Activated CD8-positive, alpha-beta memory T cell treated with anti-CD3 and anti-CD28 coated beads, Interleukin-2, amount 50 U/mL, for 4 hours (primary cell): Measurements from ENCODE around the gene CARMIL3.

Experiments used
- DNase-seq: peaks from one replicate; pipeline ENCODE4 v3.0.0-alpha.2; 2020

Gene CARMIL3

GRCh38 chr14:24062216-24062980 is 10.6 kb downstream of the CARMIL3 start:
- DNase-seq = no peak

GRCh38 chr14:24063263-24063836 is 11.5 kb downstream of the CARMIL3 start:
- no peak for DNase-seq

- no peak for DNase-seq
Measured at GRCh38 chr14:24064091-24064795, 12.4 kb downstream of the CARMIL3 start.

GRCh38 chr14:24064856-24065255 is 13.0 kb downstream of the CARMIL3 start:
- DNase-seq = no peak

GRCh38 chr14:24065408-24065807 is 13.6 kb downstream of the CARMIL3 start:
- DNase-seq = no peak

- no peak for DNase-seq
Measured at GRCh38 chr14:24066496-24067132, 14.8 kb downstream of the CARMIL3 start.

GRCh38 chr14:24067133-24068082 is 15.6 kb downstream of the CARMIL3 start:
- DNase-seq = no peak

GRCh38 chr14:24068711-24069410 is 17.1 kb downstream of the CARMIL3 start:
- DNase-seq = peak; percentile 5

GRCh38 chr14:24069411-24069735 is 17.6 kb downstream of the CARMIL3 start:
- peak; percentile 5 for DNase-seq

GRCh38 chr14:24070285-24071143 is 18.7 kb downstream of the CARMIL3 start:
- no peak for DNase-seq

- no peak for DNase-seq
Measured at GRCh38 chr14:24071144-24071697, 19.4 kb downstream of the CARMIL3 start, which contains the start of gene CPNE6. TSS of gene CPNE6 (plus strand) at chr14:24071562. CDS start at chr14:24072937, 1,375 bp downstream.

- DNase-seq = no peak
Measured at GRCh38 chr14:24071836-24072430, 20.1 kb downstream of the CARMIL3 start.

GRCh38 chr14:24072436-24072835 is 20.6 kb downstream of the CARMIL3 start:
- no peak for DNase-seq

GRCh38 chr14:24072881-24073877 is 21.4 kb downstream of the CARMIL3 start:
- DNase-seq = no peak

- DNase-seq = no peak
Measured at GRCh38 chr14:24074625-24075484, 23.0 kb downstream of the CARMIL3 start.

- DNase-seq = no peak
Measured at GRCh38 chr14:24075485-24076301, 23.9 kb downstream of the CARMIL3 start.

- no peak for DNase-seq
Measured at GRCh38 chr14:24076302-24076601, 24.4 kb downstream of the CARMIL3 start.
